Measurements from ENCODE around the gene MIER2. TPM values are rescaled to one million over a fixed set of nuclear protein-coding genes. Genes with fewer than 3 reads are reported as not detected.
"Not testable (repeated sequence)": the region's sequence is repeated elsewhere in the genome, so short reads cannot be mapped to it uniquely, and the experiment has no call there.

MIER2 gene
- total RNA-seq, 4 donors from 2014 or later = 11.6 to 26.4 (median 18.9) TPM

GRCh38 chr19:380618-381219 lies 36.1 kb upstream of the MIER2 start:
- intact Hi-C loops (cut with DNase I) = loop anchor here (10.0 kb wide), 1 partner anchor 104 kb away; no protein-coding TSS in a partner anchor

DNA sequence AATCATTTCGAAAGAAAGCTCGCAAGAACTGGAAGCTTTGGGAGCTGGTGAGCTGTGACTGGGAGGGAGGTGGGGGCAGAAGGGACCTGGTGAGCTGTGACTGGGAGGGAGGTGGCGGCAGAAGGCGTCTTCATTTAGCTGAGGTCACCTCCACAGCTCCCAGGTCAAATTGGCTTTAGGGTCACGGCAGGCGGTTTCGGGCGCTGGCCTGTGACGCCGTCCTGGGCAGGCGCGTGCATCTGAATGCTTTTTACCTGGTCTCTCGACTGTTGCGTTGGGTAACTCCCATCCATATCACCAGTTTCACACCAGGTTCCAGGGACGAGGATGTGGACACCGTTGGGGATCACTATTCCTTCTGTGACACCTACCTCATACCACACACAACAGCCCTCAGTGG lies 35.2 kb upstream of the MIER2 start:
- Histone ChIP-seq H3K36me3 (no peaks in the 10 kb centered on the region), H3K27ac (replicated peaks in 1 of 4) (no peak overlapping the region), H3K9me3 (no peaks in the 10 kb centered on the region), H3K4me1 (peaks cover 0 to 6% (median 0%) of the 10 kb centered on the region in 4 donors), H3K27me3 (peaks cover 3 to 46% (median 10%) of the 10 kb centered on the region in 4 donors), H3K4me3 (no peak overlapping the region)
- no peak for TF ChIP-seq POLR2AphosphoS5 (IDR thresholded peaks at IDR 0.05)
- TF ChIP-seq, protein P1, sequence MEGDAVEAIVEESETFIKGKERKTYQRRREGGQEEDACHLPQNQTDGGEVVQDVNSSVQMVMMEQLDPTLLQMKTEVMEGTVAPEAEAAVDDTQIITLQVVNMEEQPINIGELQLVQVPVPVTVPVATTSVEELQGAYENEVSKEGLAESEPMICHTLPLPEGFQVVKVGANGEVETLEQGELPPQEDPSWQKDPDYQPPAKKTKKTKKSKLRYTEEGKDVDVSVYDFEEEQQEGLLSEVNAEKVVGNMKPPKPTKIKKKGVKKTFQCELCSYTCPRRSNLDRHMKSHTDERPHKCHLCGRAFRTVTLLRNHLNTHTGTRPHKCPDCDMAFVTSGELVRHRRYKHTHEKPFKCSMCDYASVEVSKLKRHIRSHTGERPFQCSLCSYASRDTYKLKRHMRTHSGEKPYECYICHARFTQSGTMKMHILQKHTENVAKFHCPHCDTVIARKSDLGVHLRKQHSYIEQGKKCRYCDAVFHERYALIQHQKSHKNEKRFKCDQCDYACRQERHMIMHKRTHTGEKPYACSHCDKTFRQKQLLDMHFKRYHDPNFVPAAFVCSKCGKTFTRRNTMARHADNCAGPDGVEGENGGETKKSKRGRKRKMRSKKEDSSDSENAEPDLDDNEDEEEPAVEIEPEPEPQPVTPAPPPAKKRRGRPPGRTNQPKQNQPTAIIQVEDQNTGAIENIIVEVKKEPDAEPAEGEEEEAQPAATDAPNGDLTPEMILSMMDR (IDR thresholded peaks at IDR 0.05) = no peak
- TF ChIP-seq POLR2A (IDR thresholded peaks at IDR 0.05; ENCODE audit: low read depth) = no peak
- TF ChIP-seq EP300 (IDR thresholded peaks at IDR 0.05) = no peak
- DNase-seq (ENCODE audit: extremely low spot score) = no peak
- intact Hi-C loops (cut with DNase I) = loop anchor here (10.0 kb wide), 1 partner anchor 105 kb away; no protein-coding TSS in a partner anchor
- 90% methylated on average over 15 of the region's 16 CpGs for WGBS

More at GRCh38 chr19:380618-381219, 36.1 kb upstream of the MIER2 start:
- not testable (repeated sequence) for H3K9me3 ChIP-seq; H3K4me3 ChIP-seq; H3K4me1 ChIP-seq; H3K27ac ChIP-seq (replicated peaks in 1 of 4); DNase-seq (ENCODE audit: extremely low spot score); H3K36me3 ChIP-seq
- WGBS = 72% methylated on average over 15 of the region's 17 CpGs
- peaks cover under 1 to 38% (median 10%) of the 10 kb centered on the region in 4 donors for H3K27me3 ChIP-seq

DNA sequence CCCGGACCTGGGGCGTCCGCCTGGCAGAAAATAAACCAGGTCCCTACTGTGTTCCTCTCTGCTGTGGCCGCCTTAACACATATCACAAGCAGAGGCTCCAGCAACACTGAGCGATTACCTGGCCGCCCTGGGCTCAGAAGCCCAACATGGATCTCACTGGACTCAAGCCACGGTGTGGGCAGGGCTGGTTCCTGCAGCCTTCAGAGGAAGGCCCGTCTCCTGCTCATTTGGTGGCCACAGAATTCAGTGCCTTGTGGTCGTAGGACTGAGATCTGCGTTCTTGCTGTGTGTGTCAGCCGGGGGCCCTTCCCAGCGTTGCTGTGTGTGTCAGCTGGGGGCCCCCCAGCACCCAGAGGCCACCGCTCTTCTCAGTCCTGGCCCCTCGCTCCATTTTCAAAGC lies 34.1 kb upstream of the MIER2 start:
- intact Hi-C loops (cut with DNase I) = no loop called here
- H3K4me1 ChIP-seq = peaks cover 0 to under 1% (median 0%) of the 10 kb centered on the region in 4 donors
- peaks cover 3 to 47% (median 9%) of the 10 kb centered on the region in 4 donors for H3K27me3 ChIP-seq
- 91% methylated on average over 9 of the region's 14 CpGs for WGBS
- no peaks in the 10 kb centered on the region for H3K36me3 ChIP-seq
- H3K4me3 ChIP-seq = no peak overlapping the region
- H3K9me3 ChIP-seq = no peaks in the 10 kb centered on the region
- no peak for TF ChIP-seq EP300 (IDR thresholded peaks at IDR 0.05)
- TF ChIP-seq, protein P1 (IDR thresholded peaks at IDR 0.05) = no peak
- TF ChIP-seq POLR2AphosphoS5 (IDR thresholded peaks at IDR 0.05) = no peak
- no peak for TF ChIP-seq POLR2A (IDR thresholded peaks at IDR 0.05; ENCODE audit: low read depth)
- H3K27ac ChIP-seq (replicated peaks in 1 of 4) = no peak overlapping the region
- no peak for DNase-seq (ENCODE audit: extremely low spot score)

DNA sequence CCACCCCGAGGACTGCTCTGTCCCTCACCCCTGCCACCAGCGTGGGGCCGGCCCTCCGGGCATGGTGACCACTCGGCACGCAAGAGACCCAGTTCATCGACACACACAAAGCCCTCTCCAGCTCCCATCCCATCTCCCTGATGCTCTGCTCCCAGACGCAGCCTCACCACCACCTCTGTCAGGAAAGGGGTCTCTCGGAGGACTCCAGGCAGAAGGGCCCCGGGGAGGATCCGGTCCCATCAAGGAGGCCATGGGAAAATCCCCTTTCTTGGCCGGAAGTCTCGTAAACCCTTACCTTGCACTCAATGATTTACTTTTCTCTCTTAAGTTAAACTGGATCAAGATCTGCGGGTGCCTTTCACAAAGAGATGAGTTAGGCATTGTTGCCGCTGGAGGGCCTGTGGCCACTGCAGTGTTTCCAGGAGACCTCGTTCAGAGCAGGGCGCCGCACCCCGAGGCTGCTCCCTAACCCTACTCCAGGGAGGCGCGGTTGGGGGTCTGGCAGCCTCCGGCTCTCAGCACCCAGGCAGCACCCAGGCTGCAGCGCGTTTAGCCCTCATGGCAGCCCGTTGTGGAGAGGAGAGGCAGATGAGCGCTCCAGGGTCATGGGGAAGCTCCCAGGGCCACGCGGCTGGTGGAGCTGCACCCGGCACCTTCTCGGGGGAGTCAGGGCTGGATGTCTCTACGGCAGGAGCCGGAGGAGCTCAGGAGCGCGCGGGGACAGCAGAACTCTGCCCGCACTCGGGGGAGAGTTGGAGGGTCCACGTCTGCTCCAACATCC lies 33.4 kb upstream of the MIER2 start:
- intact Hi-C loops (cut with DNase I) = no loop called here
- Histone ChIP-seq H3K36me3 (no peaks in the 10 kb centered on the region), H3K27ac (replicated peaks in 1 of 4) (no peak overlapping the region), H3K4me3 (no peak overlapping the region), H3K4me1 (no peaks in the 10 kb centered on the region), H3K9me3 (no peaks in the 10 kb centered on the region), H3K27me3 (peaks cover 3 to 48% (median 5%) of the 10 kb centered on the region in 4 donors)
- WGBS = 76% methylated on average over 37 of the region's 38 CpGs
- DNase-seq (ENCODE audit: extremely low spot score) = no peak
- TF ChIP-seq POLR2A (IDR thresholded peaks at IDR 0.05; ENCODE audit: low read depth) (no peak), POLR2AphosphoS5 (IDR thresholded peaks at IDR 0.05) (no peak), EP300 (IDR thresholded peaks at IDR 0.05) (no peak)
- TF ChIP-seq, protein P1 (IDR thresholded peaks at IDR 0.05) = no peak

DNA sequence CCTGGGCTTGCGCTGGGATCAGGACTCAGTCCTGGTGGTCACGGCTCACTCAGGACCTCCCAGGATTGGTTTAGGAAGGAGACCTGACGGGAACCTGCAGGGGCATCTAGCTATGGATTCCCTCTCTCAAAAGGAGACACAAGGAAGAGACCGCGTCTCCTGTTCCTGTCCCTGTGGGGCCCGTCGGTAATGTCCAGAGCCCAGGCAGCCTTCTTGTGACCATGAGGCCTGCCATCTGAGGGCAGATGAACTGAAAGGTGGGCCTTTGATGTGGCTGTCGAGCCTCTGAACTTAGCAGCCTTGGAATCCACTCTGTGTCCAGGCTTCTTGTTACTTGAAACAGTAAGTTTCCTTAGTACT lies 31.5 kb upstream of the MIER2 start:
- TF ChIP-seq POLR2AphosphoS5 (IDR thresholded peaks at IDR 0.05) (no peak), POLR2A (IDR thresholded peaks at IDR 0.05; ENCODE audit: low read depth) (no peak), EP300 (IDR thresholded peaks at IDR 0.05) (no peak)
- TF ChIP-seq, protein P1 (IDR thresholded peaks at IDR 0.05) = no peak
- no peak for DNase-seq (ENCODE audit: extremely low spot score)
- Histone ChIP-seq H3K27me3 (peaks cover 0 to 54% (median 2%) of the 10 kb centered on the region in 4 donors), H3K4me1 (peaks cover 7 to 12% (median 10%) of the 10 kb centered on the region in 4 donors), H3K4me3 (no peak overlapping the region), H3K27ac (replicated peaks in 1 of 4) (no peak overlapping the region), H3K36me3 (no peaks in the 10 kb centered on the region), H3K9me3 (no peaks in the 10 kb centered on the region)
- intact Hi-C loops (cut with DNase I) = no loop called here
- WGBS = 94% methylated on average over 7 of the region's 8 CpGs
